Ovary (tissue), 9 donors: ENCODE data around the gene AATK. TPM values are rescaled to one million over a fixed set of nuclear protein-coding genes. Genes with fewer than 3 reads are reported as not detected.

Experiments
- DNase-seq, 5 donors: peaks; one replicate each; pipeline ENCODE4 v3.0.0-alpha.2; 2019 to 2020
- H3K27ac ChIP-seq, 2 donors: fragments of 200-600 bp; one replicate each; pipeline versions ENCODE4 v1.5.1 to v1.8.0; 2019 to 2022
- H3K27me3 ChIP-seq: fragments of 200-600 bp; one replicate; pipeline ENCODE4 v1.8.0; 2022
- H3K36me3 ChIP-seq: fragments of 200-600 bp; sonication (generic); one replicate; pipeline ENCODE4 v1.5.1; 2019
- H3K4me1 ChIP-seq: one replicate; pipeline ENCODE4 v1.8.1; 2013; ENCODE audit warnings: mild to moderate bottlenecking, moderate library complexity; ENCODE audit not compliant: insufficient read depth
- H3K4me3 ChIP-seq: fragments of 200-600 bp; sonication (generic); one replicate; pipeline ENCODE4 v1.5.1; 2017
- H3K9me3 ChIP-seq, 2 donors: fragments of 200-600 bp in 1 of 2; sonication (generic) in 1 of 2; one replicate each; pipeline versions ENCODE4 v1.5.1 to v1.8.1; 2013 to 2019; ENCODE audit warnings: mild to moderate bottlenecking in 1 of 2, moderate library complexity in 1 of 2
- EP300 ChIP-seq: sonication (generic); formaldehyde crosslinking; IDR thresholded peaks from one replicate; pipeline ENCODE4 v1.6.1; 2017; ENCODE audit warnings: antibody characterized with exemption
- POLR2A ChIP-seq: fragments of 450-650 bp; IDR thresholded peaks from one replicate; pipeline ENCODE4 v1.6.1; 2017; ENCODE audit warnings: antibody characterized with exemption, mild to moderate bottlenecking, moderate library complexity
- WGBS, 3 donors: extraction: QIAGEN DNeasy Blood & Tissue Kit in 1 of 3; methylation state at CpG; one replicate each; pipeline versions ENCODE4 v1.1.5 to v1.1.7; 2013 to 2017; 5-methylcytosine and 5-hydroxymethylcytosine counted together
- intact Hi-C, 4 donors: fragments of 100-400 bp; cut with DNase I; formaldehyde crosslinking; loops; one replicate each; pipeline versions ENCODE4 v1.11.0 to v1.15.1; 2022 to 2023
- polyA plus RNA-seq, 2 donors: library from polyadenylated mRNA; stranded (reverse); fragments of 200-250 nt in 1 of 2; fragments of 350-450 nt in 1 of 2; fragmentation: Illumina TruSeq in 1 of 2; extraction: RNeasy Lipid Tissue Mini Kit (QIAGEN cat#74804) in 1 of 2; gene quantifications; one replicate each; pipeline ENCODE4 v1.2.3, GENCODE V29; 2013 to 2014
- total RNA-seq, 7 donors: library from RNA; depleted of rRNA in 2 of 7; stranded (reverse); fragments of >200 nt in 2 of 7; fragmentation: NEBNext Ultra II Directional in 3 of 7; extraction: Animal tissue kit (Norgen Biotek cat#: 25700) in 3 of 7; gene quantifications; one replicate each; pipeline versions ENCODE4 v1.1.0 to v1.2.4, GENCODE V29; 2016 to 2023
- TF ChIP-seq, protein P1 (sequence below), 3 donors: fragments of 450-650 bp in 2 of 3; fragments of 200-600 bp in 1 of 3; IDR thresholded peaks; one replicate each; pipeline versions ENCODE4 v1.5.1 to v1.8.0; 2016 to 2022; ENCODE audit warnings: antibody characterized with exemption in 3 of 3, mild to moderate bottlenecking in 1 of 3
- donor health status: DM: no; HTN: no; CAD: no; lungs with moderate emphysema.
- donor health status: DM: no; HTN: no; CAD: no.
- donor health status: Bipolar disorder and iron deficiency.
- donor health status: DM: yes; HTN: yes; CAD: no.
- donor health status: DM: no; HTN: no; CAD: no.
- donor health status: DM: yes; HTN: yes; CAD: no.

AATK gene
- total and polyA plus RNA-seq, 9 donors = 0.23 to 3.1 (median 1.5) TPM

DNA sequence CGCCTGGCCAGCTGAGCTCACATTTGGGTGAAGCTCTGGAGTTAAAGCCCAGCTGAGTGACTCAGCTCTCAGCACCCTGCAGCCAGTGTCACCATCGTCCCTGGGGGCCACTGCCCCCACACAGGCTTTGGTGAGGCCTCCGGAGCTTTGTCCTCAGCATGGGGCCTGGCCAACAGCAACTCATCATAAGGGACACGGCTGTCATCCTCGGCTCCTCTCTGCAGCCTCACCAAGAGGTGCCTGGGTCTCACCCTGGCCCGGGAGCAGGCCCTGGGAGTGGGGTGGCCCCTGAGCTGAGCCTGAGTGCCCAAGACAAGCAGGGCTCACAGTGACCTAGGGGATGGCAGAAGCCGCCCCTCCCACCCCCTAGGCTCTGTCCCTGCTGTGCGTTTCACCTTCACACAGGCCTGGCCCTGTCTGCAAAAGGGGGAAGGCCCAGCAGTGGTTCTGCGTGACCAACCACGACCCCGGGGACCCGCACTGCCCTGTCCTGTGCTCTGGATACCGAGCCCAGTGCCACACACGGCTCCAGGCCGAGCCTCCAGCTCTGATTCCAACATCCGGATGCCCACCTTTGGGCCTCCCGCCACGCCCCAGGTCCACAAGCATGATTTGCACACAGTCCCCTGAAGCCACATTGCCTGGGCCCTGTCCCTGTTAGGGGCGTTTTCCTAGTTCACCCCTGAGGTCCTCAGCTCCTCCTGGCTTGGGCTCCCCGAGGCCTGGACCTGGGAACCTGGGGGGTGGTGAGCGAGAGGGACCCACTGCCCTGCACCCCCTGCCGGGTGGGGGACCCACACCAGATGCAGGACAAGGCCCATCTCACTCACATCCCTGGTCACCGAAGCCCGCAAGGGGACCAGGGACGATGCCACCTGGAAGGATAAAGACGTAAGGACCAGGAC, 21.8 kb upstream of the AATK start:
- Histone ChIP-seq H3K4me3 (no peak overlapping the region), H3K36me3 (no peaks in the 10 kb centered on the region), H3K27me3 (no peaks in the 10 kb centered on the region), H3K9me3 (no peaks in the 10 kb centered on the region), H3K27ac (no peak overlapping the region), H3K4me1 (no peaks in the 10 kb centered on the region)
- 90 to 91% (median 90%) methylated on average over 23 to 26 of the region's 26 CpGs for WGBS, 3 donors
- intact Hi-C loops = no loop called here
- TF ChIP-seq POLR2A = no peak
- DNase-seq = no peak

DNA sequence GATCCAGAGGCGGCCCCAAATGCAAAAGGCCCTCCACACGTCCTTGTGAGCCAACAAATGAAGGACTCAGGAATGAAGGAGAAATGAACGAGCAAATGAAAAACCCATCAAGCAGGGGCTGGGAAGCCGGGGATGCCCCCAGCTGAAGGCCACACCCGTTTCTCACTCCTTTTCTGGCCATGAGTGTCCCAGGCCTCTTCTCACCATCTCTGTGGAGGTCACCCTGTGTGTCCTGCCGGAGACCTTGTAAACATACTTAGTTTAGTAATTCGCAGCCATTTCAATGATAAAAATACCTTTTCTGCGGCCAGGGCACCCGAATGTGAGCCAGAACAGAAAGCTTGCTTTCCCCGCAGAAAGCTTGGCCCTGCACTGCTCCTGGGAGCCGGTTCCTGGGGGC, 21.1 kb upstream of the AATK start:
- intact Hi-C loops = no loop called here
- Histone ChIP-seq H3K27ac (no peak overlapping the region), H3K4me1 (no peaks in the 10 kb centered on the region), H3K27me3 (no peaks in the 10 kb centered on the region), H3K9me3 (no peaks in the 10 kb centered on the region), H3K36me3 (no peaks in the 10 kb centered on the region), H3K4me3 (no peak overlapping the region)
- WGBS, 3 donors = 87 to 96% (median 95%) methylated on average over 11 of the region's 11 CpGs
- no peak for DNase-seq
- TF ChIP-seq EP300 = no peak
- TF ChIP-seq, protein P1, sequence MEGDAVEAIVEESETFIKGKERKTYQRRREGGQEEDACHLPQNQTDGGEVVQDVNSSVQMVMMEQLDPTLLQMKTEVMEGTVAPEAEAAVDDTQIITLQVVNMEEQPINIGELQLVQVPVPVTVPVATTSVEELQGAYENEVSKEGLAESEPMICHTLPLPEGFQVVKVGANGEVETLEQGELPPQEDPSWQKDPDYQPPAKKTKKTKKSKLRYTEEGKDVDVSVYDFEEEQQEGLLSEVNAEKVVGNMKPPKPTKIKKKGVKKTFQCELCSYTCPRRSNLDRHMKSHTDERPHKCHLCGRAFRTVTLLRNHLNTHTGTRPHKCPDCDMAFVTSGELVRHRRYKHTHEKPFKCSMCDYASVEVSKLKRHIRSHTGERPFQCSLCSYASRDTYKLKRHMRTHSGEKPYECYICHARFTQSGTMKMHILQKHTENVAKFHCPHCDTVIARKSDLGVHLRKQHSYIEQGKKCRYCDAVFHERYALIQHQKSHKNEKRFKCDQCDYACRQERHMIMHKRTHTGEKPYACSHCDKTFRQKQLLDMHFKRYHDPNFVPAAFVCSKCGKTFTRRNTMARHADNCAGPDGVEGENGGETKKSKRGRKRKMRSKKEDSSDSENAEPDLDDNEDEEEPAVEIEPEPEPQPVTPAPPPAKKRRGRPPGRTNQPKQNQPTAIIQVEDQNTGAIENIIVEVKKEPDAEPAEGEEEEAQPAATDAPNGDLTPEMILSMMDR (IDR thresholded peaks at IDR 0.05) = no peak
- no peak for TF ChIP-seq POLR2A

DNA sequence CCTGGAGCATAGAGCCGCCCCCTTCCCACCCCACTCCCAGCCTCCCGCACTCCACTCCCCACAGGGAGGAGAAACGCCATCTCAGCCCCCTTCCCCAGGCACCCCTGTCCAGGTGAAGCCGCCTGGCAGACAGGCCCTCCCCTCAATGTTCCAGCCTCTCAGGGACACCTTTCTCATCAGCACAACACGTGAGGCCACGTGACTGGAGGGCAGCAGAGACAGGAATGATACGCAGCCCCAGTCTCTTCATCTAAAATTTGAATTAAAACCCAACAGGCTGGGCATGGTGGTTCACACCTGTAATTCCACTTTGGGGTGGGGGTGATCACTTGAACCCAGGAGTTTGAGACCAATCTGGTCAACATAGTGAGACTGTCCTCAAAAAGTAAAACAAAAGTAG, 20.2 kb upstream of the AATK start:
- TF ChIP-seq, protein P1 (IDR thresholded peaks at IDR 0.05) = no peak
- TF ChIP-seq EP300 = no peak
- Histone ChIP-seq H3K36me3 (no peaks in the 10 kb centered on the region), H3K4me1 (no peaks in the 10 kb centered on the region), H3K4me3 (no peak overlapping the region), H3K27ac (no peak overlapping the region), H3K27me3 (no peaks in the 10 kb centered on the region), H3K9me3 (no peaks in the 10 kb centered on the region)
- intact Hi-C loops = no loop called here
- 71 to 83% (median 79%) methylated on average over 7 of the region's 7 CpGs for WGBS, 3 donors
- no peak for DNase-seq

DNA sequence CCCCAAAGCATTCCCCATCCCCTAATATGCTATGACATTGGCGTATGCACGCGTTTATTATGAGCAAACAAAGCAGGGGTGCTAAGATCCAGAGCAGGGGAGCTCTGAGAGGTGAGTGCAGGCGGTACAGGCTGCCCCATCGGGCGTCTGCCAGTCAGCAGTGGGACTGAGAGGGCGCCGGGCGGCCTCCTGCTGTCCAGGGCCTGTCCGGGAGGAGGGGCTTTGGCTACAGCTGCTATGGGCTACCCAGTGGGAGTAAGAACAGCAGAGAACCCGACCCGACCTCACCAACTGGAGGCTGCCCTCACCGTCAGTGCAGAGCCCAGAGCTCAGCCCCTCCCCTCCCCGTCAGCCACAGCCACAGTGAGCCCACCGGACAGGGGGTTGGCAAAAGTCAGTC, 18.5 kb upstream of the AATK start:
- H3K4me3 ChIP-seq = no peak overlapping the region
- intact Hi-C loops = no loop called here
- WGBS, 3 donors = 17 to 28% (median 18%) methylated on average over 14 to 15 of the region's 15 CpGs

More for the DNA sequence above, 18.5 kb upstream of the AATK start:
- no peak overlapping the region for H3K27ac ChIP-seq
- TF ChIP-seq POLR2A (no peak), EP300 (no peak)
- TF ChIP-seq, protein P1 (IDR thresholded peaks at IDR 0.05) = no peak
- no peaks in the 10 kb centered on the region for H3K9me3 ChIP-seq
- H3K27me3 ChIP-seq = no peaks in the 10 kb centered on the region
- DNase-seq = no peak
- no peaks in the 10 kb centered on the region for H3K4me1 ChIP-seq
- no peaks in the 10 kb centered on the region for H3K36me3 ChIP-seq
